Osteoblast (primary cell): ENCODE measurements around the gene TP53AIP1. TPM values are rescaled to one million over a fixed set of nuclear protein-coding genes. Genes with fewer than 3 reads are reported as not detected.

Experiments used
- DNase-seq: peaks from one replicate; pipeline ENCODE4 v3.0.0; 2011; ENCODE audit warnings: low spot score, mixed read lengths; ENCODE audit not compliant: insufficient read length; ENCODE audit errors: missing footprints
- H2AFZ ChIP-seq: 2 replicates; pipeline ENCODE4 v1.6.0; 2011; ENCODE audit warnings: mild to moderate bottlenecking, low read length
- H3K27ac ChIP-seq: 2 replicates; pipeline ENCODE4 v1.5.1; 2011; ENCODE audit warnings: mild to moderate bottlenecking, low read depth, low read length, moderate library complexity
- H3K27me3 ChIP-seq: 2 replicates; pipeline ENCODE4 v1.6.0; 2012; ENCODE audit warnings: mild to moderate bottlenecking, control low read depth, inconsistent platforms, low read length, moderate library complexity; ENCODE audit not compliant: insufficient read depth
- H3K36me3 ChIP-seq: 2 replicates; pipeline ENCODE4 v1.5.1; 2011; ENCODE audit warnings: mild to moderate bottlenecking, low read length, control low read depth, moderate library complexity; ENCODE audit not compliant: insufficient read depth
- H3K4me1 ChIP-seq: 2 replicates; pipeline ENCODE4 v1.5.1; 2011; ENCODE audit warnings: mild to moderate bottlenecking, low read length, control low read depth, moderate library complexity; ENCODE audit not compliant: insufficient read depth
- H3K4me2 ChIP-seq: 2 replicates; pipeline ENCODE4 v1.6.0; 2011; ENCODE audit warnings: mild to moderate bottlenecking, low read length; ENCODE audit not compliant: insufficient read depth
- H3K4me3 ChIP-seq: fragments of 200-600 bp; sonication (generic); 3 replicates; pipeline ENCODE4 v1.5.1; 2012; ENCODE audit warnings: mild to moderate bottlenecking, low read length, inconsistent platforms; ENCODE audit not compliant: insufficient read depth
- H3K79me2 ChIP-seq: 2 replicates; pipeline ENCODE4 v1.6.0; 2012; ENCODE audit warnings: mild to moderate bottlenecking, low read length, control low read depth, inconsistent platforms; ENCODE audit not compliant: insufficient read depth
- H3K9me3 ChIP-seq: 2 replicates; pipeline ENCODE4 v1.5.1; 2011; ENCODE audit warnings: low read depth, low read length, control low read depth
- H4K20me1 ChIP-seq: 2 replicates; pipeline ENCODE4 v1.6.0; 2012; ENCODE audit warnings: mild to moderate bottlenecking, low read length, control low read depth; ENCODE audit not compliant: insufficient read depth
- CTCF ChIP-seq: IDR thresholded peaks from 2 replicates; pipeline ENCODE4 v1.5.1; 2011; ENCODE audit warnings: mild to moderate bottlenecking, low read depth, low read length, moderate library complexity; ENCODE audit errors: extremely low read depth
- total RNA-seq: library from RNA; depleted of rRNA; stranded (reverse); fragments of >200 nt; gene quantifications from 2 replicates; pipeline ENCODE4 v1.2.3, GENCODE V29; 2012

TP53AIP1 gene
- total RNA-seq, 1 donor, result under 0.01 TPM

DNA sequence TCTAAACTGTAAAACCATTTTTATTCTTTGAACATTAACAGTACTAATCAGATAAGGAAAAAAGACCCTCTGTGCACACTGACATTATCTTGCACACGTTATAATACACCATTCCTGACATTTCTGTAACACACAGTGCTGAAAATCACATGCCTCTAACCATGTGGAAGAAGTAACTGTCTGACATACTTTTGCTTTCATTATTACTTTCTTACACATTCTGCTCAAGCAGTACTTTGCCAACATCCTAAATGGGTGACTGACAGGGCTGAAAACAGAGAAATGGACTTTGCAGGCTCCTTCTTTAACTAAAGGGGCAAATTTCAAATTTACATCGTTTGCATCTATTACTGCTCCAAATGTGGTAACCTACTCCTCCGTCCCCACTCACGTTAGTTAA lies 22.8 kb upstream of the TP53AIP1 start:
- Histone ChIP-seq H3K4me1 (no peaks in the 10 kb centered on the region), H3K79me2 (no peaks in the 10 kb centered on the region), H4K20me1 (no peaks in the 10 kb centered on the region), H3K4me2 (no peak overlapping the region), H3K27ac (no peak overlapping the region), H2AFZ (no peak overlapping the region), H3K36me3 (peaks cover 6% of the 10 kb centered on the region), H3K9me3 (no peaks in the 10 kb centered on the region), H3K27me3 (no peaks in the 10 kb centered on the region), H3K4me3 (no peak overlapping the region)
- no peak for TF ChIP-seq CTCF
- no peak for DNase-seq

- Histone ChIP-seq H3K27ac (no peak overlapping the region), H3K9me3 (no peaks in the 10 kb centered on the region), H3K36me3 (peaks cover 4% of the 10 kb centered on the region), H3K79me2 (no peaks in the 10 kb centered on the region), H4K20me1 (no peaks in the 10 kb centered on the region), H3K4me1 (no peaks in the 10 kb centered on the region), H2AFZ (no peak overlapping the region), H3K4me3 (no peak overlapping the region), H3K27me3 (no peaks in the 10 kb centered on the region), H3K4me2 (no peak overlapping the region)
- no peak for TF ChIP-seq CTCF
- no peak for DNase-seq
Measured at GRCh38 chr11:128964463-128964930, 21.8 kb upstream of the TP53AIP1 start.

GRCh38 chr11:128963744-128964325 lies 21.2 kb upstream of the TP53AIP1 start:
- Histone ChIP-seq H3K27me3 (no peaks in the 10 kb centered on the region), H3K36me3 (no peaks in the 10 kb centered on the region), H3K27ac (no peak overlapping the region), H3K79me2 (no peaks in the 10 kb centered on the region), H4K20me1 (no peaks in the 10 kb centered on the region), H3K9me3 (no peaks in the 10 kb centered on the region), H3K4me1 (no peaks in the 10 kb centered on the region), H3K4me2 (no peak overlapping the region), H2AFZ (no peak overlapping the region), H3K4me3 (no peak overlapping the region)
- TF ChIP-seq CTCF, result no peak
- no peak for DNase-seq

DNA sequence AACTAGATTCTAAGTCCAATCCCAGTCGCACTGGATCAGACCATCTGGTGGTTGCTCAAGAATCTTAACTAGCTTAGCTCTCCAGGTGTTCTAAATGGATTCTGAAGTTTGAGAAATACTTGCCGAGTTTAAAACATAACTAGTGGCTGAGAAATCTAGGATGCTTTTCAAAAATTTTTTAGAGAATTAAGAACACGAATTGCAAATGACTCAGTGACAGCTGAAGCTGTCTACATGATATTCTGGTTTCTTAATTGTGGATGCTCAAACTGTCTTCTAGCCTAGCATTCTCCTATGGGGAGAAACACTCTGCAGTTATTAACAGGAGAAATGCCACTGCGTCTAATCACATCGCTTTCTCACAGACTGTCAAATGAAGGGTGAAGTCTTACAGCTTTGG lies 20.2 kb upstream of the TP53AIP1 start:
- no peaks in the 10 kb centered on the region for H3K9me3 ChIP-seq
- H2AFZ ChIP-seq, result no peak overlapping the region
- TF ChIP-seq CTCF, result no peak
- H3K36me3 ChIP-seq, result no peaks in the 10 kb centered on the region
- H3K4me2 ChIP-seq, result no peak overlapping the region
- H3K79me2 ChIP-seq, result no peaks in the 10 kb centered on the region
- DNase-seq, result no peak
- H4K20me1 ChIP-seq, result no peaks in the 10 kb centered on the region
- H3K27me3 ChIP-seq, result no peaks in the 10 kb centered on the region
- no peaks in the 10 kb centered on the region for H3K4me1 ChIP-seq
- H3K4me3 ChIP-seq, result no peak overlapping the region
- no peak overlapping the region for H3K27ac ChIP-seq
